HG03025 (cell line): Measurements from ENCODE around the gene CHID1.

Source experiments
- ATAC-seq: cut with Tn5 transposase; IDR thresholded peaks from one replicate; pipeline ENCODE4 v1.9.1; 2021; ENCODE audit warnings: mild to moderate bottlenecking, moderate library complexity; ENCODE audit not compliant: unreplicated experiment, low FRiP score

The CHID1 gene

DNA sequence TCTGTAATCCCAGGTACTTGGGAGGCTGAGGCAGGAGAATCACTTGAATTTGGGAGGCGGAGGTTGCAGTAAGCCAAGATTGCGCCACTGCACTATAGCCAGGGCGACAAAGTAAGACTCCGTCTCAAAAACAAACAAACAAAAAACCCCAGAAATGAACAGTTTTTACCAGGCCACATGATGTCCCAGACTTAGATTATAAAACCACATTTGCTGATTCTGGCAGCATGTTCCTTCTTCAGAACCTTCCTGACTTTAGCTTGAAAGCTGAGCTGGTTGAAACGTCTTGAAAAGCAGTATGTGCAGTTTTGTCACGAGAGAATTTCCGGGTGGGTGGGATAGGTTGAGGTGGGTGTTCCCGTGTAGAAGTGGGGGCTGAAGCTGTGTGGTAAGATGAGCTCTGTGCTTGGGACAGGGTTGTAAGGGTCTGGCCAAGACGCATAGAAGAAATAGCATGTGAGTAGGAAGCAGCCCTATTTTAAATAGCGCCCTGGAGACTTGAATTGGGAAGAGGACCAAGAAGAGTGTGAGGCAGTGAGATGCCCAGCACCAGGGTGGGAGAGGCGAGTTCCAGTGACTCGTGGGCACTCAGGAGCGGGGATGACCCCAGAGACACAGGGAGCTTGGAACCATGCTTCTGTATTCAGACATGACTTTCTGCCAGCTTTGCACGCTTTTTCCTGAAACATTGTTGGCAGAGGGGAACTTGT, 22.7 kb upstream of the CHID1 start:
- ATAC-seq, result no peak

DNA sequence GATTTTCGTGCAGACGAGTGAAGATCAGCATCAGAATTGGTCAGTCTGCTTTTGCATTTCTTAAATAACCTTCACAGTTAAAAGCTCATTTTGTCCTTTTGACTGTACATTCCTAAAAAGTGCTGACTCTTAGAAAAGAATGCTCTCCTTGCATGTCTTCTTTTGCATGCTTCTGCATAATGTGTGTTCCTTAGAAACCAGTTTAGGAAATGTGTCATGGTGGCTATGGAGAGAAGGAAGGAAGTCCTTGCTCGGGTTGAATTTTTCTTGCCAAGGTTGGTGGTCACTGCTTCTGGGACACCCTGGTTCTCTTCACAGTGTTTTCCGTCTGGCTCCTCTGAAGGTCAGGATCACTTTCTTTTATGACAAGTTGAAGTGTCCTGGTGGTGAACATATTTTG, 21.8 kb upstream of the CHID1 start:
- ATAC-seq, result no peak

DNA sequence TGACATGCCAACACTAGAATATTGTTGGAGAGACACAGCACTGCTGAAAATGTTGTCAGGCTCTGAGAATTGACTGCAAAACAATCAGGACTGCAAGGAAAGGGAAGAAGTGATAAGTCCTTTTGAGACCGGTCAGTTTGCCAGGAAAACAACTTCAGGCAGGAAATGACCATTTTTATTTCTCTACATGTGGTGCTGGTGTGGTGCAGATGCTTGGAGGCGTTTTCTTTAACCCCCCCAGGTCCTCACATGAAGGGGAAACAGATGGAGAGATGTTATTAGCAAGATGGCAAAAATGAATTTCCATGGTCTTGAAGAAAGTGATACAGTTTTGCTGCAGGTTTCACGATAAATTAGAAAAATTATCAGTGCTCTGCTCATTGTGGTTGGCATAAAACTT, 20.8 kb upstream of the CHID1 start:
- no peak for ATAC-seq

DNA sequence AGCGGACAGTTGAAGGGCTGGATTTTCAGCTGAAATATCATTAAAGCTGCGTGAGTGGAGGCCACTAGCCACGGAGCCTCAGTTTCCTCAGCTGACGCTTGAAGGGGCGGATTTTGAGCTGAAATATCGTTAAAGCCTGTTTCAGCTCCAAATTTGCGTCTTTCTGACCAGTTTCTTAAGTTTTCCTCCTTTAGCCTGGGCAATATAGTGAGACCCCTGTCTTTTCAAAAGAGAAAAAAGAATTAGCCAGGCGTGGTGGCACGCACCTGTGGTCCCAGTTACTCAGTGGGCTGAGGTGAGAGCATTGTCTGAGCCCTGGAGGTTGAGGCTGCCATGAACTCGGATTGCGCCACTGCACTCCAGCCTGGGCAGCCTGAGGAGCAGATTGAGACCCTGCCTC, 18.8 kb upstream of the CHID1 start:
- no peak for ATAC-seq

DNA sequence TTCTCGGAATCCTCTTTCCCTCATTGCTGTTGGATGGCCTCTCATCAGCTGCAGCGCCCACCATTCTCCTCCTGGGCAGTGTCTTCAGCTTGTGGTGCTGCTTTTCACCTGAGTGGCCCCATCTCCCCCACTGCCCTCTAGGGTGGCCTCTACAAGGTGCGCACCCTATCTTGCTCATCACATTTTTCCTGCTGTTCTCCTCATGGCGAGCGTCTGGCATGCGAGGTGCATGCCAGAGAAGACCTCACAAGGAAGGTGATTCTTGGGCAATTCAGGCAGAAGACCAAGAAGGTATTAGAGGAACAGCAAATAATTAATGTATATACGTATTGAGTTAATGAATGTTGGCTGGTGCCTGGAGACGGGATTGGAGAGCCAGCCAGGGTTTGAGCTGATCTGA, 18.2 kb upstream of the CHID1 start:
- ATAC-seq, result no peak

DNA sequence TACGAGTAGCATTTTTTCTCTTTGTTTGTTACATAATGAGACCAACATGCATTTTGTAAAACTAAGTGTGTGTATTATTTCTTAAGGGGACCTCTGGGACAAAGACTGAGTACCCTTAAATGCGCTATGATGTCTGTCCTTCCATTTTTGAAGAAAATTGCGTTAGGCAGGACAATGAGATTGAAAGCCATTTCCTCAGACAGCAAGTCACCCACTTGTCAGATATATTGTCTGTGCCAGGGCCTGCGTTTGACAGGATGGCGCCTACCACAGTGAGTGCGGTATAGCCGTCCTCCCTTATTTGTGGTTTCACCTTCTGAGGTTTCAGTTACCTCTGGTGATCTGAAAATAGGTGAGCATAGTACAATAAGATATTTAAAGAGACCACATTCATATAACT, 17.3 kb upstream of the CHID1 start:
- ATAC-seq, result no peak

DNA sequence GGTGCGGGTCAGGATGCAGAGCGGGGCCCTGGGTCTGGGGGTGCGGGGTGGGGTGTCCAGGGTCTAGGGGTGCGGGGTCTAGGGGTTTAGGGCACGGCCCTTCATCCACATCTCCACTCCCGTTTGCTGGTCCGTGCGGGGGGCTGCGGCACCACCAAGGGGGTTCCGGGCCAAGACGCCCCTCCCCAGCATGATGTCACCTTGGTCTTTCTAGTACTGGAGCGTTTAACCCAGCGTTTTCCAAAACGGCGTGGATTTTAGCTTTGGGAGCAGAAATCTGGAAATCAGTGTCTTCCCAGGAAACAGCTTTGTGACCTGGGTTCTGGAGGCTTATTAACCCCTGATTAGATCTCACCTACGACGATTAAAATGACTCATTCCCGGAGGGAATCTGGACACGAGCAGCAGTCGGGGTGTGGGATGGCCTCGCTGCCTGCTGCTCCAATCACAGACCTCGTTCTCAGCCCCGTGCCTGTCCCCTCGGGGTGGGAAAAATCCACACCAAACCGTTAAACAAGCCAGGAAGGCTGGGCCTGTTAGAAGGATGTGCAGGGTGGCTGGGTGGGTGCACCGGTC, 15.8 kb upstream of the CHID1 start:
- no peak for ATAC-seq

DNA sequence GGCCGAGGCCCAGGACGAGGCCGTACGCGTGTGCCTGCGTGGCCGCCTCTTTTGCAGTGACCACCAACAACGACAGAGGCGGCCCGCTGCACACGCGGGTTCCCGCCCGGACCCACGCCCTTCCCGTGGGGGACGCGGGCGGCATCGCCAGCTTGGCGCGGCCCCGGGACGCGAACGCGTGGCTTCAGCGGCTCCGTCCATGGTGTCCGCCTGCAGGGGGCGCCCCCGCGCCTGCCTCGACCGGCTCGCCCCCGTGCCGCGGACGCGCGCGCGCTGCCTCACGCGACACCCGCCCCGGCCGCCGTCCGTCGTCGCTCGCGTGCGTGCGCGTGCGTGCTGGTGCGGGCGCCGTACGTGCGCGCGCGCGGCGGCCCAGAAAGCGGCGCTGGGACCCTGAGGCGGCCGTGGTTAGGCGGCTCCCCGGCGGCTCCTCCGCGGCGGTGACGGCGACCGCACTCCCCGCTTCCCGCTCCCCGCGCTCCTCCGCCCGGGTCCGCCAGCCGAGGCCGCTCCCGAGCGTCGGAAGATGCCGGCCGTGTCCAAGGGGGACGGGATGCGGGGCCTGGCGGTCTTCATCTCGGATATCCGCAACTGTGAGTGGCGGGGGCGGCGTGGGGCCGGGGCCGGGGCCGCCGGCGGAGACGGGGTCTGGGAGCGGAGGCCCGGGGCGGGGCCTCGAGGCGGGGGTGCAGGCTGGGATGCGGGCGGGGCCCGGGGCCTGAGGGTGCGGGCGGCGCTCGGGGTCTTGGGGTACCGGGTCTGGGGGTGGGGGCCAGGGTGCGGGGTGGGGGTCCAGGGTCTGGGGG, 15.1 kb upstream of the CHID1 start, which contains the start of gene AP2A2:
AP2A2 (plus strand) TSS at position 375 of the 806 bp plus-strand sequence; CDS start at position 527, 152 bp downstream.
- peak; percentile 65 for ATAC-seq

DNA sequence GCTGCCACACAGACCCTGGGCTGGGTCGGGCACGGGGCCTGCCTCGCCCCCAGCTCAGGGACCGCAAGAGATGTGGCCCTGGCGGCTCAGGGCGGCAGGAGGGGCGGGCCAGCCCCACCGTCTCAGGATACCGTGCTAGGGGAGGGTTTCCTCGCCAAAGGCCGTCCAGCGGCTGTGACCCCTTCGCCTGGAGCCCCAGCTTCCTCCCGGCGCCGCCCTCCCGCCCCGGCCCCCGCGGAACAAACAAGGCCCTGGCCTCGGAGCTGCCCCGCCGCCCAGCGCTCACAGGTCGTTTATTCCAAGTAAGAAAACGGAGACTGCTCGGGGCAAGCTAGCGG, 14.5 kb upstream of the CHID1 start:
- ATAC-seq, result no peak

DNA sequence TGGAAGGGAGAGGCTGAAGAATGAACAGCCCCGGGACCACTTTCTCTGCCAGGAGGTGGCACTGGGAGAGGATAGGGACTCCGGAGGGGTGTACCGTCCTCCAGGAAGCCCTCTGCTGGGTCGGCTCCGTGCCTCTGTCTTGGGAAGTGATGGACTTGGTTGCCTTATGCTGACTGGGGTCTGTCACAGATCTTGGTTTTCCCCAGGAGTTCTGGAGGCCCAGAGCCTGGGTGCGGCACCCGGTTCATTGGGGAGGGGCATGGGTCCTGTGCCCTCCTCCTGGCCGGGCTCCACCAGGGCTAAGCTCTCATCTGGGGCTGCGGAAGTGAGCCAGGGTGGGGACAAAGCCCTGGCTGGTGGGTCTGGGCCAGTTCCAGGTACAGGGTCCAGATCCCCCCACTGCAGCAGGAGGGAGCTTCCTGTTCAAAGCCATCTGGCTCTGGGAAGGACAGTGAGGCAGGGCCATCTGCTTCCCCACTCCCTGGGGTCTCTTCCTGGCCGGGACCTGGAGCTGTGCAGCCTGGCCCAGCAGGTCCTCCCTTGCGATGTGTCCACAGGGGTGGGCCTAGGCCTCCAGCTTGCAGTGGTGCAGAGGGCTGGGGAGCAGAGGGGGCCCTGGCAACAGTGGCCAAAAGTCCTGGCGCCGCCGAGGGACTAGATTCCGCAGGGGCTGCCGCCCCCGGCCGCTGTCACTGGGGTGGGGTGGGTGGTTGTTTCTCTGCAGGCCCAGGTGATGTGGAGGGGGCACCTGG, 14.0 kb upstream of the CHID1 start:
- ATAC-seq, result no peak

DNA sequence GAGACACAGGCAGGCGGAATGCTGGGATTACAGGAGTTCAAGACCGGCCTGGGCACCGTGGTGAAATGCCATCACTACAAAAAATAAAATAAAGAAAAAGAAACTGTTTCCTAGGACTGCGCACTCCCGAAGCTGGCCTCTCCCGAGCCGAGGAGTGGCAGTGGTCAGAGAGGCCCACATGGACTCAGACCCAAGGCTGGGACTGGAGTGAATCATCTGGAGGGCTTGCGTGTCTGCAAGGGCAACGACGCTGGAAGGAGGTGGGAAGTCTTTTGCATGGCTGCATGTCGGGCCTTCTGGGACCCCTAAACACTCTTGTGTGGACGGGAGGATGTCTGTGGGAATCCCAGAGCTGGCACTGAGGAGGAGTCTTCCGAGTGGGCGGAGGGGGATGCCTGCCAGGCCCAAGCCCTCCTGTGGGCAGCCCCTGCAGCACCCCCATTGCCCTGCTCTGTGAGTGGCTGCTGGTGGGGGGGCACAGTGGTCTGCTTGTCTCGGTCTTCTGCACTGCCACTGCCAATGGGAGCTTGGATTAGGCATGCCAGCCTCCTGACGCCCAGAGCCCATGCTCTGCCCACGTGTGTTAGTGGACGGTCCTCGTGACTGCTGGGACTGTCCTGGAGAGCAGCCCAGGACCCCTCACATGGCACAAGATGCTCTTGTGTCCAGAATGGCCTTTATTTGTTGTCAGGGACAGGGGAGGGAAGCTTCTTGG, 13.2 kb upstream of the CHID1 start:
- no peak for ATAC-seq

DNA sequence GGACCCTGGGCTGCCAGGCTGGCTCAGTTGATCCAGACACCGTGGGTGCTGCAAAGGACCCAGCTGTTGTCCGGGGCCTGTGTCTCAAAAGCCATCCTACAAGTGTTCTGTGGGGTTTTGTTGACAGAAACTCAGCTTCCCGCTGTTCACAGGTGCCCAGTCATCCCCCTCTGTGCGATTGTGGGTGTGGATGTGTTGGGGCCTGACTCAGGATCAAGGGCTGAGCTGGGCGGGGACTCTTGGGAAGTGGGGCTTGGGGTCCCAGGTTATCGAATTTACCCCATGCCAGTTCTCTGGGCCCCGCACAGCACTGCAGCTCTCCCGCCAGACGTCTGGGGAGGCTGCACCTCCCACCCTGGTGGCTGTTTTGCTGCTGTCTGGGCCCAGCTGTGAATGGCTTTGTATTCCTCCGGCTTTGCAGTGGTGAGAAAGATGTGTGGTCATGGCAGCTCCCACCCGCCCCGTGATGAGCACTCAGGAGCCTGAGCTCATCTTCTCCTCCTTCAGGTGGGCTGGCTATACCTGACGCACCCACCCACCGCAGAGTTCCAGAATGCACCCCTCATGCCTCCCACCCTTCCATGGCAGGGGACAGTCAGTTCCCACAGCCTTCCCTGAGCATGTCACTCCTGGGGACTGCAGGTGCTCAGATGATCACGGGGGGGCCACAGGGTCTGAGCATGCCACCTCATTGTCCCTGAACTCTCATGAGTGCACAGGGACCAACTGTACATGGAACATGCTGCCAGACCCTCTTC, 11.5 kb upstream of the CHID1 start:
- ATAC-seq, result no peak

DNA sequence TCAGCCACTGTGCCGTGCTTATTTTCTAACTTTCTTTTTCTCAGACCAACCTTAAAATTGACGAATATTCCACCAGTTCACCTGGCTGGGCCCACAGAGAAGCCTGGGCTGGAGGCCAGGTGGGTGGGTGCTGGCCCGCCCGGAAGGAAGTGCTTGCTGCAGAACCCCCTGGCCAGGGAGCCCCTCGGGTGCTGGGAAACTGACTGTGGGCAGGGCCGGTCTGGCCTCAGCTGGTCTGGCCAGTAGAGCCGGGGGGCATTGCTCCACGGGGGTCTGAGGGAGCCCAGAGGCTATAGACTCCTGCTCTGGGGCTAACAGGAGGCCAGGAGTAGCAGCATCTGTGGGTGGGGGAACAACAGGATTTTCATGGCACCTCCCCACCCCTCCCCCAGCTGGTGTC, 6.8 kb upstream of the CHID1 start:
- ATAC-seq, result no peak

DNA sequence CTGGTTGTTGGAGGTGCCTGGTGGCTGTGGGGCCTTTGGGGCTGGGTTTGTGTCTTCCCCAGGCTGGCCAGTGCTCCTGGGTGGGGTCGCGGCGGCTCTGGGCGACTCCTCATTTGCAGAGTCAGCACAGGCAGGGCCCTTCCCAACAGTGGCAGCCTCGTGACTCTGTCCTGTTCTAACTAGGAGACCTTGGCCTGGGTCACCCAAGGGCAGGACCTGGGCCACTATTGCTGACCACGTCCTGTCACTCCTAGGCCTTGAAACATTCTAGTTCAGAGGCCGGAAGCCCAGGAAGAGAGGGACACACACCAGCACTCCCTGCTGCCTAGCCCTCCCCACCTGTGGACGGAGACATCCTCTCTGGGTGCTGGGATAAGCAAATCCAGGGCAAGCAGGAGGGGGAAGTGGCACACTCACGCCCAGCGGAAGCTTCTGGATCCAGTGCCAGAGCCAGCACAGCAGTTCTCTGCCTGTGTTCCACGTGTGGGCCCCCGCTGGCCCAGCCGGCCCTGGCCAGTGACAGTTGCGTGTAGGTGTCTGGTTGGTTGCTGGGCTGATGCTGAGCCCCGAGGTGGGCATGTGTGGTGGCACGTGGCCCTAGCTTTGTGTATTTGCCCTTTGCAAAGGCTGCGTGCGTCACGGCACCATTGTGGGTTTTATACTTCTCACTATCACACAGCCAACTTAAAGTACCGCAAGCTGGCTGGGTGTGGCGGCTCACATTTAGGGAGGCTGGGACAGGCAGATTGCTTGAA, 4.3 kb upstream of the CHID1 start:
- ATAC-seq, result no peak

DNA sequence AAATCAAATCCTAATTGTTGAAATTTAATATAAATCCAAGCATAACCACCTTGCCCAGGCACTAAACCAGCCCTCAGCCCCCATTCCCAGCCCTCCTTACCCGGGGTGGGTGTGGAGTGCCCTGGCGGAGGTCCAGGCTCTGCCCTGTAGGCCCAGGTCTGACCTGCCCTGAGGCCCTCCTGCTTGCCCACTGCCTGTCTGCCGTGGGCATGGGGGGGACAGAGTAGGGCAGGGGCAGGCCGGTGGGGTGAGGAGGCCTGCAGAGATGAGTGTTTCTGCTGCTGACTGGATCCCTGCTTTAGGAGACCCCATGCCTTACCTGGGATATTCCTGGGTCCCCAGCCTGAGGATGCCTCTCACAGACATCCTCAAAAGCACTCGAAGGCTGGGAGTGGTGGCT, 3.6 kb upstream of the CHID1 start:
- ATAC-seq, result no peak

DNA sequence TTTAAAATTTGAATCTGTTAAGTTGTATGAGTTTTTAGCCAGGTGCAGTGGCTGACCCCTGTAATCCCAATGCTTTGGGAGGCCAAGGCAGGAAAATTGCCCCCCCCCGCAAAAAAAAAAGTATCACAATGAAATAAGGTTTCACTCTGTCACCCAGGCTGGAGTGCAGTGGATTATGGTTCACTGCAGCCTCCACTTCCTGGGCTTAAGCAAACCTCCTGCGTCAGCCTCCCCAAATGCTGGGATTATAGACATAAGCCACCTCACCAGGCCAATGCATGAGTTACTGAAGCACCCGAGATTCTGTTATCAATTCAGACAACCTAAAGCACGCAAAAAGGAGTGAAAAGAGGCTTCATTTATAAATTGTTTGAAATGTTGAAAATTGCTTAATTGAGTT, 2.4 kb upstream of the CHID1 start:
- no peak for ATAC-seq

DNA sequence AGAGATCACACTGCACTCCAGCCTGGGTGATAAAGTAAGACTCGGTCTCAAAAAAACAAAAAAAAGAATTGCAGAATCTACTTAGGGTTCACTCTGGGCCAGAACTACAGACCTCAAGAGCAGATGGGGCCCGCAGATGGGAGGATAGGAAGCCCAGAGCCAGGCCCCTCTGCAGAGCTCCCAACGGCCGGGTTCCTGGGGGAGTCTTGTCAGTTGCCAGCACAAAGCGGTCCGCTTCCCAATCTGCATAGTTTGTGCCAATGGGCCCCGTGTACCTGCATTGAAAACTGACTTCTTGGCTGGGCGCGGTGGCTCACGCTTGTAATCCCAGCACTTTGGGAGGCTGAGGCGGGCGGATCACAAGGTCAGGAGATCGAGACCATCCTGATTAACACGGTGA, 1.7 kb upstream of the CHID1 start:
- no peak for ATAC-seq

DNA sequence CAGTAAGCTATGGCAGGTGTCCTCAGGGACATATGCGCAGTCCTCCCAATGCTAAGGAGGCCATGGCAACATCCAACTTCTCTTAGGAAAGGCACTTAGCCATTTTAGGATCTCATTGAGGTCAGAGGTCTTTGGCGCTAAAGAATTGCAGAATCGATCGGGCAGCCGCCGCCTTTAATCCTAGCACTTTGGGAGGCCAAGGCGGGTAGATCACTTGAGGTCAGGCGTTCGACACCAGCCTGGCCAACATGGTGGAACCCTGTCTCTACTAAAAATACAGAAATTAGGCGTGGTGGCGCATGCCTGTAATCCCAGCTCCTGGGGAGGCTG, 1.2 kb upstream of the CHID1 start:
- ATAC-seq, result no peak
